ENCODE data around the gene QPRT. TPM values are rescaled to one million over a fixed set of nuclear protein-coding genes. Genes with fewer than 3 reads are reported as not detected.
"Not testable (repeated sequence)": the region's sequence is repeated elsewhere in the genome, so short reads cannot be mapped to it uniquely, and the experiment has no call there.

Gene QPRT
- total and polyA plus RNA-seq, 7 experiments from 2014 or later, result 0.54 to 6.5 (median 0.90) TPM

GRCh38 chr16:29664091-29664921 is 14.7 kb upstream of the QPRT start:
- ATAC-seq, result peak; percentile 43
- peak overlapping the region; percentile 95 for H3K4me3 ChIP-seq (ENCODE audit: low read length)
- peaks cover 0 to 6% (median 0%) of the 10 kb centered on the region in 3 experiments for H3K36me3 ChIP-seq (ENCODE audit: control insufficient read depth in 2 of 3, insufficient read depth in 3 of 3, low read length in 3 of 3)
- peak overlapping the region; percentile 94 for H3K27ac ChIP-seq (ENCODE audit: low read depth, low read length)
- peaks cover 0 to 5% (median 0%) of the 10 kb centered on the region in 11 donors for H3K9me3 Mint-ChIP-seq
- ChIA-PET CTCF (interaction anchor here (0.7 kb wide), 1 partner anchor 26 kb away, joined by 4 read pairs; no protein-coding TSS in a partner anchor), POLR2A (interaction anchor here (0.5 to 3.0 kb wide), 12 partner anchors 11 to 351 kb away, joined by 3 to 16 read pairs (median 3); partner anchors contain the start of gene PAGR1)
- H3K27me3 Mint-ChIP-seq, result no peaks in the 10 kb centered on the region
- H3K36me3 Mint-ChIP-seq, result peaks cover 0 to 47% (median 10%) of the 10 kb centered on the region in 5 donors
- peaks cover 39 to 70% (median 57%) of the 10 kb centered on the region in 7 donors for H3K4me1 Mint-ChIP-seq
- peak in 8 of 9 donors; percentile 33 to 60 (median 48) for DNase-seq
- no peaks in the 10 kb centered on the region for H3K9me3 ChIP-seq (ENCODE audit: control insufficient read depth in 2 of 3, low read length in 3 of 3)
- intact Hi-C loops (cut with micrococcal nuclease), result loop anchor here (1.0 to 2.0 kb wide), 2 partner anchors 52 to 70 kb away; no protein-coding TSS in a partner anchor
- H3K4me1 ChIP-seq (ENCODE audit: control insufficient read depth in 2 of 2, insufficient read depth in 2 of 2, low read length in 2 of 2), result peaks cover 36 to 45% of the 10 kb centered on the region in 2 donors
- H3K4me3 Mint-ChIP-seq, result peak overlapping the region; percentile 91 to 99 (median 98)
- H3K27ac Mint-ChIP-seq, result peak overlapping the region; percentile 90 to 99 (median 98)
- H3K27me3 ChIP-seq (ENCODE audit: control insufficient read depth in 2 of 2, insufficient read depth in 2 of 2, low read length in 2 of 2), result no peaks in the 10 kb centered on the region

GRCh38 chr16:29665294-29666077 is 13.5 kb upstream of the QPRT start:
- Mint-ChIP-seq H3K4me1 (peaks cover 32 to 66% (median 58%) of the 10 kb centered on the region in 7 donors), H3K27me3 (no peaks in the 10 kb centered on the region), H3K4me3 (peak overlapping the region; percentile 91 to 99 (median 98)), H3K27ac (peak overlapping the region; percentile 90 to 99 (median 98)), H3K36me3 (peaks cover 0 to 47% (median 10%) of the 10 kb centered on the region in 5 donors), H3K9me3 (peaks cover 0 to 5% (median 0%) of the 10 kb centered on the region in 11 donors)
- H3K4me3 ChIP-seq (ENCODE audit: low read length), result peak overlapping the region; percentile 95
- no peaks in the 10 kb centered on the region for H3K27me3 ChIP-seq (ENCODE audit: control insufficient read depth in 2 of 2, insufficient read depth in 2 of 2, low read length in 2 of 2)
- H3K27ac ChIP-seq (ENCODE audit: low read depth, low read length), result peak overlapping the region; percentile 94
- H3K36me3 ChIP-seq (ENCODE audit: control insufficient read depth in 2 of 3, insufficient read depth in 3 of 3, low read length in 3 of 3), result peaks cover 0 to 6% (median 0%) of the 10 kb centered on the region in 3 experiments
- no peaks in the 10 kb centered on the region for H3K9me3 ChIP-seq (ENCODE audit: control insufficient read depth in 2 of 3, low read length in 3 of 3)
- ChIA-PET CTCF (interaction anchor here (0.6 to 0.7 kb wide), 2 partner anchors 261 to 279 kb away, joined by 3 read pairs; partner anchors contain the start of gene KCTD13), POLR2A (interaction anchor here (0.6 to 3.0 kb wide), 14 partner anchors 7 to 308 kb away, joined by 3 to 16 read pairs (median 3); partner anchors contain the start of genes PAGR1 and TAOK2)
- peak; percentile 9 for ATAC-seq
- H3K4me1 ChIP-seq (ENCODE audit: control insufficient read depth in 2 of 2, insufficient read depth in 2 of 2, low read length in 2 of 2), result peaks cover 36 to 41% of the 10 kb centered on the region in 2 donors
- intact Hi-C loops (cut with micrococcal nuclease), result loop anchor here in 1 of 2 donors (2.0 kb wide), 1 partner anchor 53 kb away; no protein-coding TSS in a partner anchor
- DNase-seq, result peak in 7 of 9 donors; percentile 26 to 46 (median 33)

DNA sequence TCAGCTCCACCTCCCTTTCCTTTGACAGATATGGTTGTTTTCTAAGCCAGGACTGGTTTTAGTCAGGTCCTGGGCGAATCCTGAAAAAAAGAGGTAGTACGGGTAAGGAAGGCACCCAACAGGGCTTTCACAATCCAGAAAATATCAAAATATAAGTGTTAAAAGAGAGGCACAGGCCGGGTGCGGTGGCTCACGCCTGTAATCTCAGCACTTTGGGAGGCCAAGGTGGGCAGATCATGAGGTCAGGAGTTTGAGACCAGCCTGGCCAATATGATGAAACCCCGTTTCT is 11.7 kb upstream of the QPRT start:
- H3K27me3 ChIP-seq (ENCODE audit: control insufficient read depth in 2 of 2, insufficient read depth in 2 of 2, low read length in 2 of 2); H3K27me3 Mint-ChIP-seq; H3K9me3 ChIP-seq (ENCODE audit: control insufficient read depth in 2 of 3, low read length in 3 of 3); DNase-seq; ATAC-seq; intact Hi-C loops (cut with micrococcal nuclease); H3K9me3 Mint-ChIP-seq: not testable (repeated sequence)
- Mint-ChIP-seq H3K36me3 (peaks cover 0 to 50% (median 13%) of the 10 kb centered on the region in 5 donors), H3K4me1 (peaks cover 28 to 57% (median 53%) of the 10 kb centered on the region in 7 donors), H3K4me3 (peak overlapping the region; percentile 91 to 99 (median 98)), H3K27ac (peak overlapping the region in 8 of 9 donors; percentile 90 to 99 (median 98))
- Histone ChIP-seq H3K27ac (ENCODE audit: low read depth, low read length) (peak overlapping the region; percentile 94), H3K4me3 (ENCODE audit: low read length) (peak overlapping the region; percentile 95), H3K36me3 (ENCODE audit: control insufficient read depth in 2 of 3, insufficient read depth in 3 of 3, low read length in 3 of 3) (peaks cover 0 to 10% (median 0%) of the 10 kb centered on the region in 3 experiments), H3K4me1 (ENCODE audit: control insufficient read depth in 2 of 2, insufficient read depth in 2 of 2, low read length in 2 of 2) (peaks cover 24 to 26% of the 10 kb centered on the region in 2 donors)
- POLR2A ChIA-PET, result interaction anchor here (0.7 to 3.0 kb wide), 5 partner anchors 8 to 193 kb away, joined by 3 to 16 read pairs (median 5); partner anchors contain the start of gene QPRT
- CTCF ChIA-PET, result interaction anchor here (1.2 kb wide), 1 partner anchor 13 kb away, joined by 7 read pairs; the partner anchor contains the start of gene QPRT

GRCh38 chr16:29667755-29668154 is 11.2 kb upstream of the QPRT start:
- Mint-ChIP-seq H3K27ac (peak overlapping the region in 7 of 9 donors; percentile 51 to 98 (median 79)), H3K27me3 (no peaks in the 10 kb centered on the region), H3K4me3 (peak overlapping the region in 7 of 10 donors; percentile 32 to 99 (median 68)), H3K4me1 (peaks cover 28 to 54% (median 50%) of the 10 kb centered on the region in 7 donors), H3K36me3 (peaks cover 0 to 47% (median 13%) of the 10 kb centered on the region in 5 donors), H3K9me3 (peaks cover 0 to 5% (median 0%) of the 10 kb centered on the region in 11 donors)
- H3K9me3 ChIP-seq (ENCODE audit: control insufficient read depth in 2 of 3, low read length in 3 of 3), result no peaks in the 10 kb centered on the region
- H3K36me3 ChIP-seq (ENCODE audit: control insufficient read depth in 2 of 3, insufficient read depth in 3 of 3, low read length in 3 of 3), result peaks cover 0 to 10% (median 0%) of the 10 kb centered on the region in 3 experiments
- no peaks in the 10 kb centered on the region for H3K27me3 ChIP-seq (ENCODE audit: control insufficient read depth in 2 of 2, insufficient read depth in 2 of 2, low read length in 2 of 2)
- intact Hi-C loops (cut with micrococcal nuclease), result no loop called here
- no peak for ATAC-seq
- POLR2A ChIA-PET, result interaction anchor here (0.6 to 0.7 kb wide), 3 partner anchors 14 to 841 kb away, joined by 3 to 4 read pairs (median 3); no protein-coding TSS in a partner anchor
- H3K27ac ChIP-seq (ENCODE audit: low read depth, low read length), result peak overlapping the region; percentile 94
- peaks cover 23% of the 10 kb centered on the region in 2 donors for H3K4me1 ChIP-seq (ENCODE audit: control insufficient read depth in 2 of 2, insufficient read depth in 2 of 2, low read length in 2 of 2)
- CTCF ChIA-PET, result no interaction called here
- no peak overlapping the region for H3K4me3 ChIP-seq (ENCODE audit: low read length)
- no peak for DNase-seq

GRCh38 chr16:29668267-29668666 is 10.7 kb upstream of the QPRT start:
- peak overlapping the region in 1 of 10 donors; percentile 32 for H3K4me3 Mint-ChIP-seq
- ATAC-seq (no peak), DNase-seq (no peak)
- peaks cover 23% of the 10 kb centered on the region in 2 donors for H3K4me1 ChIP-seq (ENCODE audit: control insufficient read depth in 2 of 2, insufficient read depth in 2 of 2, low read length in 2 of 2)
- peaks cover 0 to 5% (median 0%) of the 10 kb centered on the region in 11 donors for H3K9me3 Mint-ChIP-seq
- ChIA-PET CTCF (no interaction called here), POLR2A (interaction anchor here (0.6 to 1.1 kb wide), 3 partner anchors 28 to 841 kb away, joined by 3 to 4 read pairs (median 3); no protein-coding TSS in a partner anchor)
- H3K27ac Mint-ChIP-seq, result peak overlapping the region in 4 of 9 donors; percentile 75 to 97 (median 80)
- H3K4me3 ChIP-seq (ENCODE audit: low read length), result no peak overlapping the region
- peak overlapping the region; percentile 20 for H3K27ac ChIP-seq (ENCODE audit: low read depth, low read length)
- H3K27me3 Mint-ChIP-seq, result no peaks in the 10 kb centered on the region
- H3K36me3 ChIP-seq (ENCODE audit: control insufficient read depth in 2 of 3, insufficient read depth in 3 of 3, low read length in 3 of 3), result peaks cover 0 to 13% (median 0%) of the 10 kb centered on the region in 3 experiments
- H3K4me1 Mint-ChIP-seq, result peaks cover 28 to 54% (median 48%) of the 10 kb centered on the region in 7 donors
- intact Hi-C loops (cut with micrococcal nuclease), result no loop called here
- H3K36me3 Mint-ChIP-seq, result peaks cover 0 to 45% (median 13%) of the 10 kb centered on the region in 5 donors
- H3K27me3 ChIP-seq (ENCODE audit: control insufficient read depth in 2 of 2, insufficient read depth in 2 of 2, low read length in 2 of 2), result no peaks in the 10 kb centered on the region
- no peaks in the 10 kb centered on the region for H3K9me3 ChIP-seq (ENCODE audit: control insufficient read depth in 2 of 3, low read length in 3 of 3)
